HG02981 (cell line): Measurements from ENCODE around the gene GSN.
A peak's percentile ranks its signal among the peaks of the same experiment; 100 is the strongest.

Source experiments
- ATAC-seq: cut with Tn5 transposase; IDR thresholded peaks from one replicate; pipeline ENCODE4 v1.9.1; 2021; ENCODE audit warnings: mild to moderate bottlenecking, moderate library complexity; ENCODE audit not compliant: unreplicated experiment

GSN gene

DNA sequence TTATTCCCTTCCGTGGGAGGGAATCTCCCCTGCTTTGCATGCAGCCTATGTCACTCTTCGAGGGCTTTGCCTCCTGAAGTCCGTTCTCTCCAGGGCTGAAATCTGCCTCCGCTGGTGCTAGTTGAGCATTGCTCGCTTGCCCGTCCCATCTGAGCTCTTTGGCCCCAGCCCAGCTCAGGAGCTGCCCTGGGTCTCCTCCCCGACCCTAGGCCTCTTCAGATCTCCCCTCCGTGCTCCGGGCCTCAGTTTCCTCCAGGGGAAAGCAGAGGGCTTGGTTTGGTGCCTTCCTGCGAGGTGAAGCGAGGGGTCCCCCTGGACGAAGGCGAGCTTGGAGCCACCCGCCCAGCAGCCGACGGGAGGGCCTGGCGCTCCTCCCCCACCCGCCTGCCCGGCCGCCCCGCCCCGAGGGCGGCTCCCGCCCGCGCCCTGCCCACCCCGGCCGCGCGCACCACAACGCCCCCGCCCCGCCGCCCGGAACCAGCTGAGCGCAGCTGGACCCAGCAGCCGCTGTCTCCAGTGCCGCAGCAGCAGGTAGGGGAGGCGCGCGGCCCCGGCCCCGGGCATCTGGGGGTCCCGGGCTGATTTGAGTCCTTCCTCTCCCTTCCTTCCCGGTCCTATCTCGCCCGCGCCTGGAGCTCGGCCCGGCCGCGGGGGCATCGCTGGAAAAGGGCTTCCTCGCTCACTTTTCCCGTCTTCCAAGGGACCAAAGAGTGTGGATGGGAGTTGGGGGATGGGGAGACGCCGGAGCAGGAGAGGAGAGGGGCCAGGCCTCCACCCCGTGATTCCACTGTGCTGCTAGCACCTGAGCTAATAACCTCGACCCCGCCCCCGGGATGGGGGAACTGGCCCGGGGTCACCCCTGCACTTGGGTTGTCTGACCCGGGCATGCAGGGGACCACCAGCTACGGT lies at the start of gene GSN:
Gene GSN (plus strand): TSS at position 474 of the 909 bp plus-strand sequence. CDS start 33,810 bp downstream, outside the sequence.
- peak; percentile 56 for ATAC-seq

DNA sequence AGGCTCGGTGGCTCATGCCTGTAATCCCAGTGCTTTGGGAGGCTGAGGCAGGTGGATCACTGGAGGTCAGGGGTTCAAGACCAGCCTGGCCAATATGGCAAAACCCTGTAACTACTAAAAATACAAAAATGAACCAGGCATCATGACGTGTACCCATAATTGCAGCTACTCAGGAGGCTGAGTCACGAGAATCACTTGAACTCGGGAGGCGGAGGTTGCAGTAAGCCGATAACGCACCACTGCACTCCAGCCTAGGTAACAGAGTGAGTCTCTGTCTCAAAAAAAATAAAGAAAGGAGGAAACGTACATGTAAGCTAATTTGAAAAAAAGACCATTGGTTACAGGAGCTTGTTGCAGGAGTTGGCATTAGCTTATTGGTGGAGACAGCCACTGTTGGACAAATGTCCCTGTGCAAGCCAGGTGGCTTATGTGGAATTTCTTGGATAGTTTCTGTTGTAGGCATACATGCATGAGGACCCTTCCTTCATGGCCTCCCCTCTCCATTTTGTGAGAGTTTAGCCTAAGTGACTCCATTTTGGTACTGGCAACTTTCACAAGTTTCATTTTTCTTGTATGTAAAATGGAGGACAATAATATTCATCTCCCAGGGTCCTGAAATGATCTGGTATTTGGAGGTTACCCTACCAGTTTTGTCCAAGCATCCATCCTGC lies 49.5 kb upstream of the GSN start:
- ATAC-seq, result no peak

DNA sequence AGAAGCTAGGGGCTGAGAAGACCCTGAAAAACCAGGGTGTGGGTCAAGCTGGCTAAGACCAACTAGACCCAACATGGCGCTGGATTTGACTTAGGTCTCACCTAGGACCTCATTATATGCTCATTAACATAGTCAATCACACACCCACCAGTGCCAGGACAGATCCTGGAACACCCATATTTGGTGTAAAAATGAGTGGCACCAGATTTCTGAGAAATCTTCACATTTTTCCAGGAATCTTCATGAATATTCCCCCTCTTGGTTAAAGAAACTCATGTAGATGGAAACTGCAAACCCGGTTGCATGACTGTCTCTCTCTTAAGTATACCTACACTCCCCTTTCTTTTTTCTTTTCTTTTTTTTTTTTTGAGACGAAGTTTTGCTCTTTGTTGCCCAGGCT lies 48.4 kb upstream of the GSN start:
- no peak for ATAC-seq

DNA sequence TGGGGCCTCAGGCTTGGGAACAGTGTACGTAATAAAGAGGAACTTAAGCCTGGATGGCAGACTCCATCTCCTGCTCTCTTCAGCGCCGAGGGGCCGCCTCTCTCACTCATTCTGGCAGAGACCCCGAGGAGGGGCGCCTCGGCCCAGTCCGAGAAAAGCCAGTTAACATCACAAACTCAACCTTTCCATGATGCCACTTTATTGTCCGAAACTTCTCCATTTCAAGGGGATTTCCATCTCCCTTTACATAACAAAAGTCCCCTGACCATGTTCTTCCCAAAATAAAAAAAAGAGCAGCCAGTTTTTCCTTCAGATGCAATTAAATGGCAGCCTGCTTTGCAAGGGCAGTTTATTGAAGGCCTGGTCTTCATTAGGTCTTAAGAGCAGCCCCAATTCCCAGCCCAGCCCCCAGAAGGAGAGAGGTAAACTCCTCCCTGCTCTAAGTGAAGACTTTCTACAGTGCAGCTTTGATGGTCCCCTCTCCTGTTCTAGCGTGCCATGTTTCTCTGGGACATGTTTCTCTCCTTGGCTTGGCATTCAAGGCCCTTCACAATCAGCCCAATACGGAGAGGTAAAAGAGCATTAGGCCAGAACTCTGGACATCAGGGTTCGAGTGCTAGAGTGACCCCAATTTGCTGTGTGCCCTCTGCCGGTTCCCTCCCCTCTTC lies 46.8 kb upstream of the GSN start:
- ATAC-seq, result no peak

DNA sequence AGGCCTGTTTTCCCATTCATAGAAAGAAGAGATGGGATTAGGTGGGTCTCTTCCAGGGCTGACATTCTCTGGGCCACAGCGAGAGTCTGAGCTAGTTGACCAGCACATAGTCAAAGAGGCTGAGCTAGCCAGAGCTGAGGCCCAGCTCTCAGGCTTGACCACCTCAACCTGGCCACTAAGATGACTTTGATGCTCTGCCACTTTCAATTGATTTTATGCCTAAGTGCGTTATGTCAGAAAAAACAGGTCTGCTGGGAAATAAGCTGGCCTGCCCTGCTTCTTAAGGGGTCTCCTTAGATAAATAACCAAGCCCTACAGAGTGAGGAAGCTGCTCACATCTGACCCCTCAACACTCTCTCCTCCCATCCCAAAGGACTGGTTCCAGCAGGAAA lies 46.3 kb upstream of the GSN start:
- no peak for ATAC-seq

DNA sequence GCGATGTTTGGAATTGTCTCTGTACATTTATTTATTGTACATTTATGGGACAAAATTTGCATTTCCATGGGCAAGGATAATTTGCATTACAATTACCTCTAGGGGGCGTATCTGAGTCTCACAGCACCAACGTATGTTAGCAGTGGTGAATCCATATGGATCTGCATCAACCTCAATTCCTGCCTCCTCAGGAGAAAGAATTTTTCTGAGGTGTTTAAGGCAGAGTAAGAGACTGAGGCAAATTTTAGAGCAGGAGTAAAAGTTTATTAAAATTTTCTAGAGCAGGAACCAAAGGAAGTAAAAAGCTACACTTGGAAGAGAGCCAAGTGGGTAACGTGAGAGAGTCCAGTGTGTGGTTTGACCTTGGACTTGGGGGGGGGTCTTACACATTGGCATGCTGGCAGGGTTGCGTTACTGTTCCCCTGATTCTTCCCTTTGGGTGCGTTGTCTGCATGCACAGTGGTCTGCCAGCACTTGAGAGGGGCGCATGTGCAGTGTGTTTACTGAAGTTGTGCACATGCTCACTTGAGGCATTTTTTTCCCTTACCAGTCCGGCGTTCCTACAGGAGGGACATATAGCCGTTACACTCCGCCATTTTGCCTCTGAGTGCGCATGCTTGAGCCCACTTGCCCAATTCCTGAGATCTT lies 45.3 kb upstream of the GSN start:
- no peak for ATAC-seq

DNA sequence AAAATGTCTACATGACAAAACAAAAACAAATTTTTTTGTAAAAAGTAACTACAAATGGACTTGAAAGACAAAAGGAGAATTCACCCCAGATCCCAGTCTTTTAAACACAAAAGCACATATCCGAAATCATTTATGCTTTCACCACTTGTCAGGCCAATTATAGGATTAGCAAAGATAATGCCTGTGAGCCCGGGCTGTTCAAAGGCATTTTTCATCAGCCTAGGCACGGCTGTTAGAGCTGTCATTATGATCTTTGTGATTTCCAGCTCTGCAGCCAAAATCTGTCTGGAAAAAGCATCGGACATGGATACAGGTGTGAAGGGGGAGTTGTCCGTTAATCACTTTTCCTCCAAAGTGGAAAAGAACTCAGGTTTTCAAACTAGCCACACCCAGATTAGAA lies 42.7 kb upstream of the GSN start:
- ATAC-seq, result no peak

DNA sequence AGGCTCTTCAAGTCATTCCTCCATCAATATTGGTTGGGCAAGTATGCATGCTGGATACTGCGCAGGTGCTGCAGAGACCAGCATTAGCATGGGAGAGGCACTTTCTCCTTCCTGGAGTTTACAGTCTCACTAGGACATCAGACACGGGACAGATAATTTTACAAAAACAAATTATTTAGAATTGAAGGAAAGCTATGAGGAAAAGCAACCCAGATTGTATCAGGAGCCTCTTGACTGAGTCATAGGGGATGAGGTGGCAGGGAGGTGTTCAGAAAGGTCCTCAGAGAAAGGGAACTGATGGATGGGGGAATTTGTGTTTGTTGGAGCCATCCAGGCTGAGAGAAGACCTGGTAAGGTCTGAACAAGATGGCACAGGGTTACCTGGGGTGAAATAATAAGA lies 41.8 kb upstream of the GSN start:
- ATAC-seq, result no peak

DNA sequence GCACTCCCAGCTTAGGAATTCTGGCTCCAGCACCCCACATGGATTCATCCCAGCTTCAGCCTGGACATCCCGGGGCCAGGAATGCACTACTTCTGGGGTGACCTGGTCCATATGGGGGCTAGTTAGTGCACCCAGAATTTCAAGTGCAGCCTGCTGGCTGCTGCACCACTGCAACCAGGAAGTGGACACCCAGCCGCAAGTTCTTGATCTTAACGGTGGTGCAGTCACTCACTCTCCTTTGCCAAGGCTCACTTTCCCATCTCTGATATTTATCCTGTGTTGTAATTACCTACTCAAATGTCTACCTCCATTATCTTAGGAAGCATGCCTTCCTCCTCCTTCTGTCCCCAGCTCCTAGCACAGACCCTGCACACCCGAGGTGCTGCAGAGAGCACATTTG lies 40.1 kb upstream of the GSN start:
- no peak for ATAC-seq

DNA sequence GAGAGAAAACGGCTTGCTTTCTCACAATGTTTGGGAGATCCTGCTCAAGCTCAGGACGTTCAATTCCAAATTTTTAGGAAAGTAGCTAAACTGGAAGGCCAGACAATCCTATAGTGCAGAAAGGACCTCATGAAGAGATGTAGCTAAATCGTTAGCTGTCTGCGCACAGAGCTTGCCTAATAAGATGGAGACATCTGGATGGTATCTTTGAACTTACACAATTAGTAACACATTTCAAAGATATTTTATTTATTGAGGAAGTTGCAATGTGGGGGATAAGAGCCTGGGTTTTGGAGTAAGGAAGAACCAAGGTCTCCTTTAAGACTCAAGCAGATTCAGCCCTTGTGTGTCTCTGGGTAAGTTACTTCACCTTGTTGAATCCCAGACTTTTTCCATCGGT lies 37.7 kb upstream of the GSN start:
- ATAC-seq, result no peak

DNA sequence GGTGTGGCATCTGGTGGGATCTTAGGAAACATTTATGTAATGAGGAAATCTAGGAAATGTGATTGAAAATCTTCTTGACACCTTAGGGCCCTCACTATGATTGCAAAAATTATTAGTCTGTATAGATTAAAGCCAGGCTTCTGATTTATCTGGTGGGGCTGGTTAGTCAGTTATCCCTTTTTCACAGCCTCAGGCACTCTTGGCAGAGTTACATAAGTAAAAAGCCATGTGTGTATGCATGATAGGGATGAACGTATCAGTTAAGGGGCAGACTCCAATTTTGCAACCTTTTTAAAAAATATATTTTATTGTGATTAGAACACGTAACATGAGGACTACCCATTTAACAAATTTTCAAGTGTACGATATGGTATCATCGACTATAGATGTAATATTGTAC lies 35.7 kb upstream of the GSN start:
- no peak for ATAC-seq

DNA sequence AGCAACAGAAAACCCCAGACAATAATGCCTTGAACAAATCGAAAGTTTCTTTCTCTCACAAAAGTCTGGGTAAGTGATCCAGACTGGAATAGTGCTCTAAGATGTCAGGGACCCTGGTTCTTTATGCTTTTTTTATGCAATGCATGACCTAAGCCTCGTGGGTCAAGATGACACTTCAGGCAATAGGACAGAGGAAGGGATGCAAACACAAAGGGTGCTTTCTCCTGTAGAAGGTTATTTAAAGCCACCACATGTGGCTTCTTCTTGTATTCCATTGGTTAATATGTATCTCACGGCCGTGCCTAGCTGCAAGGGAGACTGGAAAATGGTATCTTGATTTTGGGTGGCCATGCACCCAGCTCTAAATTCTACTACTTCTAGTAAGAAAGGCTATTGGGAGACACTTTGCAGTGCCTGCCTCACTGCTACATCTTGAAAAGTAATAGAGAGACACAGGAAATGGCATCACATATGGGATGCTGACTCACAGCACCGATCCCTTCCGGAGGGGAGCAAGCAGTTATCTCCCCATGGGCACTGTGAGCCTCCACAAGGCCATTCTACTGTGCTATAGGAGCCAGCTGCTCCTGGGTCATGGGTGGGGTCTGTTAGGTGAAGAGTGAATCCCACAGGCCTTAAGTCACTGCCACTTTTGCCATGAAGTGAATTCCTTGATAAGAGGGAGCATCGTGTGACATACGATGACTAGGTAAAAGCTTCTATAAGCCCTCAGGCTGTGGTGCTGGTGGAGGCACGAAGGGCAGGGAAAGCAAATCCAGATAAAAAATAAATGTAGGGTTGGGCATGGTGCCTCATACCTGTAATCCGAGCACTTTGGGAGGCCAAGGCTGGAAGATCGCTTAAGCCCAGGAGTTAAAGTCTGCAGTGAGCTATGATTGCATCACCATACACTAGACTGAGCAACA lies 33.8 kb upstream of the GSN start:
- no peak for ATAC-seq

DNA sequence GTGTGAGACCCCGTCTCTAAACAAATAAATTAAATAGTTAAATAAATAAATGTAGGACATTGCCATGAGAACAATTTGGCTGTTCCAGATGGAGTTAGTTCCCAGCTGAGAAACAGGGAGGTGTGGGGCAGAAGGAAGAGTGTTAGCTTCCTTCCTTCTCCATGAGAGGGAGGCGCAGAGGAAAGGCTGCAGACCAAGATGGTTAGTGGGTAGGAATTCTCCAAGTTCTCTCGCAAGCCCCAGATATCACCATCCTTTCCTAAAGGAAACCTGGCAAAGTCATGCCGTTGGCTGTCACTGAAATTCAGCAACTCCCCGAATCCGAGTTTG lies 33.2 kb upstream of the GSN start:
- no peak for ATAC-seq

DNA sequence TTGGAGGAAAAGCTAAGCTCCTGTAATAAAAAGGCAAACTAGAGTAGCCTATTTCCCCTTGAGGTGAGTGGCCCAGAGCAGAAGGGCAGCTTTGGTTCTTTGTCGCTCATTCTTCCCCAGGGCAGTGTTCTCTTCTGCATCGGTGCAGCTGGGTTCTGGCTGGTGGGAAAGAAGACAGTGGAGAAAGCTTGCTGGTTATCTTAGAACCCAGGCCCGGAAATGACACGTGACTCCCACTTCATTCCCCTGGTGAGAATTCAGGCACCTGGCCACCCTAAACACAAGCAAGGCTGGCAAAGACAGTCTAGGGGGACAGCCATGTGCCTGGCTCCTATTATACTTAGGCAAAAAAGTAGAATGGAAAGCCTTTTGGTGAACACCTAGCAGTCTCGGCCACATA lies 32.5 kb upstream of the GSN start:
- ATAC-seq, result no peak

DNA sequence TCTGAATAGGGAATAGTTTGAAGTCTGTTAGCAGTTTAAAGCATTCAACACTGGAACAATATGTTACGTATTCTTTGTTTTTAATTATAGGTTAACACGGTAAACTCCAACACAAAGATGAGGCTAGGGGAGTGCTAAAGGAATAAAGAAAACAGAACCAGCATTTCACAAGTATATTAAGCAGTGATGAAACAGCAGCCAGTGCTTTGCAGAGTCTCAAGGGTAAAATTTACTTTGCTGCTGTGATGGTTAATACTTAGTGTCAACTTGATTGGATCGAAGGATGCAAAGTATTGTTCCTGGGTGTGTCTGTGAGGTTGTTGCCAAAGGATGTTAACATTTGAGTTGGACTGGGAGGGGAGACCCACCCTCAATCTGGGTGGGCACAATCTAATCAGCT lies 30.0 kb upstream of the GSN start:
- no peak for ATAC-seq

DNA sequence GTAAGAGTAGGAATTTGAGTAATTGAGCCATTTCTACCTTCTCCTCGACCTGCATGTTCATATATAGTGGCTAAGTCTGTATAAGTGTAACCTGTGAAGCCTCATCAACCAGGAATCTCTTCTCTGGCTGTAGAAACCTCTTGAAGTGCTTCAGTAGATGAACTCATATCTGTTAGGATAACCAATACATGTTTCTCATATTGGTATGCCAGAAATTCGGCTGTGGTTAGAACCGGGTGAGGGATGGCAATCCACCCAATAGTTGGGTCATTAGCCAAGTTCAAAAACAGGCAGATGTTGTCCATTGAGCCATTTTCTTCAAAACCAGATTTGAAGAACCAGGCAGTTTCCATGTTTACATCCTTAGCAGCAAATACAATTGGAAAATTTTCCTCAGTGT lies 28.9 kb upstream of the GSN start:
- no peak for ATAC-seq

DNA sequence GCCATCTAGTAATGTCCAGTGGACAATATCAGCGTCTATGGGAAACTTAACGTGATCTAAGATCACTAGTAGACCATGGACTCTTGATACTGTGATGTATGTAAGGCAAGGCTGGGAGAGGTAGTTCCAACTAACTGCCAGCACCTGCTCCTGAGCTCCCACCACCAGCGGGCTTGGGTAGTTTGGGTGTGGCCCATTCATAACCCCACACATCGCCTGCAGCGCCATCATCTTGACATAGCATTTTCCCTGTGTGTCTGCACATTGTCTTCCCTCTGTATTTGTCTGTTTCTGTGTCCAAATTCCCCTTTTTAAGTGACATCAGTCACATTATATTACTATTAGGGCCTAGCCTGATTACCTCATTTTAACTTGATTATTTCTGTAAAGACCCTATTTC lies 28.1 kb upstream of the GSN start:
- ATAC-seq, result no peak

DNA sequence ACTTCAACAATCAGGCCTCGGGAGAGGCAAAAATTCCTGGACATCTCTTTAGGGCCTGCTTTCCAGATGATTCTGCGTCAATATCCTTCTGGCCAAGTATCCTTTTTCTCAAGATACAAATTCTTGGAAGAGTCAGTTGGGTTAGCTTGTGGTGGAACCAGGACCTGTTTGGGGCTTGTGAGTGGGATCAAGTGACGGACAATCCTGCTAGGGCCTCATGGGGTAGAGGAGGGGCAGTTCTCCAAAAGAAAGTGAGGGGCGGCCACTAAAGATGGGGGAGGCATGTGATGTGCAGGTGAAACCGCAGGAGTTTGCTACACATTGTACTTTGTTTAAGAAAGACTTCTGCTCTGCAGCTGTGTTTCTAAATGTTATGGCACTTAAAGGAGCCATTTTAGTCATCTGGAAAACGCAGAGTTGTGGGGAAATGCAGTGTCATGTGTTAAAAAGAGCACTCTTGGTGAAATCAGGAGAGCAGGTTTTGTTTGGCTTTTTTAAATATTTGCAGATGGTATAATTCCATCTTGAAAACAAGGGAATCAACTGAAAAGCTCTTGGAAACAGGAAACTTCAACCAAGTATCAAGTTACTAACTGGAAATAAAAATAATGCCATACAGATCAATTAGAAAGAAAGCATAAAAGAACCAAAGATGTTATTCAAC lies 27.4 kb upstream of the GSN start:
- ATAC-seq, result no peak

DNA sequence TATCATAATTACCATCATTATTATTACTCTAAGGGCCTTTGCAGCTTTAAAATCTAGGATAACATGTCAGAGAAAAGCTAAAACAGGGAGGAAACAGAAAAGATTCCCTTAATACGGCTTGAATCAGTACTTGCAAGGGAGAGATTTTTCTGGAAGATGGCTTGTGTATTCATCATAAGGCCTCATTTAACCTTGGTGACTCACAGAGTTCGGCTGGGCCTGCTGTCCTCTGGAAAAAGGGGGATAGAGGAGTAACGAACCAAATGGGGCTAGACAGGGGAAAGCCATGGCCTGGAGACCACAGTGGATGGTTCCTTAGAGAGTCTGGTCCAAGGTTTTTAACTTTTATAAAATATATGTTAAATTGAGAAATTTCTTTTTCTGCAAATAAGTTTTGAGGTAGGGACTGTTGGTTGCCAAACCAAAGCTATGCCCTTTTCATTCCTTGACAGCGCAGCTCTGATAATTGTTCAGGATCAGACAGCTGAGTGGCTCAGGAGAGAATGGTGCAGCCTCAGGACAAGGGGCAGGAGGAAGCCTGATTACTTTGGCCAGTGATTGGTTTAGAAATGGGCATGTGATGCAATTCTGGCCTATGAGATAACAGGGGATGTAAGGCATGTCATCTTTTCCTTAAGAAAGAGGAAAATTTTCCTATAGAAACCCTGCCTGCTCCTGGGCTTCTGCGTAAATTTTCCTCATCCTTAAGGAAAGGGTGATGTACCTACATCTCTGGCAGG lies 25.6 kb upstream of the GSN start:
- no peak for ATAC-seq
